ENCODE measurements around the gene COTL1. TPM values are rescaled to one million over a fixed set of nuclear protein-coding genes. Genes with fewer than 3 reads are reported as not detected.

The COTL1 gene
- total and polyA plus RNA-seq, 9 of the 15 experiments (the other 6 are each of a cell fraction or from before 2014, with no cell fraction given) = 27.7 to 185 (median 72.5) TPM

GRCh38 chr16:84555418-84556196 lies 62.3 kb downstream of the COTL1 start (continued):
- TF ChIP-seq KAT7 (CRISPR knock-in tag; IDR thresholded peaks at IDR 0.05; ENCODE audit: borderline replicate concordance) (no peak), MXI1 (IDR thresholded peaks at IDR 0.05; ENCODE audit: low read depth, low read length) (no peak)

- Histone ChIP-seq H3K4me3 (no peak overlapping the region), H3K4me1 (replicated peaks in 1 of 2; ENCODE audit: control insufficient read depth in 2 of 2, insufficient read depth in 2 of 2, low read length in 2 of 2) (peaks cover 4% of the 10 kb centered on the region in 2 experiments; a peak in 3 of 5 replicates), H2AFZ (ENCODE audit: low read depth, low read length) (no peak overlapping the region), H3K79me2 (ENCODE audit: control insufficient read depth, insufficient read depth, low read length) (no peaks in the 10 kb centered on the region), H3K36me3 (ENCODE audit: control insufficient read depth, insufficient read depth, low read length) (no peaks in the 10 kb centered on the region), H3K4me2 (ENCODE audit: insufficient read depth, low read length) (no peak overlapping the region), H4K20me1 (replicated peaks; ENCODE audit: control insufficient read depth, insufficient read depth, low read length) (no peaks in the 10 kb centered on the region), H3K27ac (ENCODE audit: extremely low read depth, low read depth, low read length) (no peak overlapping the region), H3K27me3 (ENCODE audit: control insufficient read depth in 2 of 2, insufficient read depth in 2 of 2, low read length in 2 of 2) (peaks cover 28 to 36% of the 10 kb centered on the region in 2 experiments), H3K9me3 (replicated peaks; ENCODE audit: control insufficient read depth, insufficient read depth, low read depth, low read length) (no peaks in the 10 kb centered on the region), H3K9ac (ENCODE audit: insufficient read depth in 1 of 2, low read depth in 2 of 2, low read length in 2 of 2) (no peak overlapping the region), H3K9me1 (ENCODE audit: control insufficient read depth, insufficient read depth, low read length) (no peaks in the 10 kb centered on the region)
- FAIRE-seq = peak; percentile 19
- CTCF ChIA-PET (ENCODE audit: low intra/inter-chr PET ratio) = no interaction called here
- POLR2A ChIA-PET = interaction anchor here (0.8 to 1.2 kb wide), 4 partner anchors 11 to 15 kb away, joined by 3 read pairs; no protein-coding TSS in a partner anchor
- no TSS peak for BruUV-seq (replicated peaks)
- TF ChIP-seq GTF2F1 (IDR thresholded peaks at IDR 0.05; ENCODE audit: low read depth, low read length) (no peak), PRMT5 (CRISPR knock-in tag; IDR thresholded peaks at IDR 0.05) (no peak), ZNF384 (IDR thresholded peaks at IDR 0.05; ENCODE audit: low read depth, low read length) (0 out of 2 replicates have a peak, but pooled peaks have one; percentile 15), CBFA2T3 (IDR thresholded peaks at IDR 0.05) (peak; percentile 57), KDM1A (IDR thresholded peaks at IDR 0.05) (peak in 1 of 2 experiments; percentile 80), ZNF174 (CRISPR knock-in tag; IDR thresholded peaks at IDR 0.05) (no peak), CBFB (CRISPR knock-in tag; IDR thresholded peaks at IDR 0.05) (no peak), ZNF41 (CRISPR knock-in tag; conservative IDR thresholded peaks at IDR 0.05) (no peak), RBM25 (IDR thresholded peaks at IDR 0.05; ENCODE audit: low read depth, low read length, severe bottlenecking) (peak; percentile 82), SP1 (CRISPR knock-in tag; IDR thresholded peaks at IDR 0.05) (no peak), TRIM24 (IDR thresholded peaks at IDR 0.05) (no peak), CBFA2T2 (conservative IDR thresholded peaks at IDR 0.05) (peak; percentile 23; the same call in 1 of the 2 replicates), ZFP36 (IDR thresholded peaks at IDR 0.05; ENCODE audit: low read depth, low read length, partially characterized antibody) (peak; percentile 33), POLR2B (IDR thresholded peaks at IDR 0.05; ENCODE audit: low read depth, partially characterized antibody) (no peak)
- intact Hi-C loops (cut with micrococcal nuclease) = loop anchor here (5.0 kb wide), 2 partner anchors 42 to 63 kb away; partner anchors contain the start of gene COTL1
- in situ Hi-C loops (cut with MboI) = no loop called here
- 12% methylated on average over 11 of the region's 11 CpGs for WGBS (ENCODE audit: insufficient coverage, low coverage, missing lambda C conversion rate)
- no peak for ATAC-seq
- DNase-seq (ENCODE audit: extremely low read depth in 1 of 4, low spot score in 3 of 4) = peak in 1 of 4 experiments; percentile 28
These were observed 63.1 kb downstream of the COTL1 start for GRCh38 chr16:84554627-84555328.

Measured in K562 (cell line).